Measurements from ENCODE around the gene LPP.

GRCh38 chr3:188348435-188349244, 194.7 kb downstream of the LPP start:
- TF ChIP-seq CTCF (IDR thresholded peaks at IDR 0.05): no peak
- TF ChIP-seq POLR2A (IDR thresholded peaks at IDR 0.05): no peak
- peak in 2 of 3 donors; percentile 39 to 65 for TF ChIP-seq POLR2AphosphoS5 (IDR thresholded peaks at IDR 0.05)
